H9 (cell line): ENCODE measurements around the gene STMN3. TPM values are rescaled to one million over a fixed set of nuclear protein-coding genes. Genes with fewer than 3 reads are reported as not detected.

Source experiments
- DNase-seq: peaks from one replicate; pipeline ENCODE4 v3.0.0-alpha.2; 2017
- H2AFZ ChIP-seq: one replicate; pipeline ENCODE4 v1.6.1; 2013; ENCODE audit warnings: mild to moderate bottlenecking, low read length, control low read depth, moderate library complexity
- H2AK5ac ChIP-seq: 2 replicates; pipeline ENCODE4 v1.6.1; 2013; ENCODE audit warnings: low read length, control low read depth, mixed read lengths; ENCODE audit not compliant: insufficient read length
- H2BK120ac ChIP-seq: one replicate; pipeline ENCODE4 v1.6.1; 2013; ENCODE audit warnings: low read depth, mild to moderate bottlenecking, low read length, control low read depth, inconsistent platforms; ENCODE audit not compliant: poor library complexity, severe bottlenecking
- H2BK12ac ChIP-seq: 2 replicates; pipeline ENCODE4 v1.6.1; 2013; ENCODE audit warnings: low read length, control low read depth, mixed read lengths, low read depth; ENCODE audit not compliant: insufficient read length
- H2BK15ac ChIP-seq: 2 replicates; pipeline ENCODE4 v1.6.1; 2013; ENCODE audit warnings: low read depth, low read length, control low read depth
- H2BK20ac ChIP-seq: one replicate; pipeline ENCODE4 v1.6.1; 2013; ENCODE audit warnings: low read depth, mild to moderate bottlenecking, low read length, control low read depth, inconsistent platforms; ENCODE audit not compliant: poor library complexity, severe bottlenecking
- H2BK5ac ChIP-seq: 2 replicates; pipeline ENCODE4 v1.6.1; 2013; ENCODE audit warnings: low read length, control low read depth, mixed read lengths; ENCODE audit not compliant: insufficient read length
- H3K14ac ChIP-seq: 2 replicates; pipeline ENCODE4 v1.6.1; 2013; ENCODE audit warnings: low read length, control low read depth; ENCODE audit not compliant: insufficient read depth
- H3K18ac ChIP-seq: 2 replicates; pipeline ENCODE4 v1.6.1; 2013; ENCODE audit warnings: low read depth, mild to moderate bottlenecking, mixed read lengths, low read length, control low read depth; ENCODE audit not compliant: insufficient read length
- H3K23ac ChIP-seq: 2 replicates; pipeline ENCODE4 v1.6.1; 2013; ENCODE audit warnings: low read length, control low read depth, mixed read lengths, low read depth; ENCODE audit not compliant: insufficient read length
- H3K23me2 ChIP-seq: 2 replicates; pipeline ENCODE4 v1.6.1; 2013; ENCODE audit warnings: low read depth, mild to moderate bottlenecking, mixed read lengths, low read length, control low read depth; ENCODE audit not compliant: insufficient read length, poor library complexity, severe bottlenecking
- H3K27ac ChIP-seq: 2 replicates; pipeline ENCODE4 v1.5.1; 2013; ENCODE audit warnings: low read length, control low read depth, mixed read lengths, low read depth; ENCODE audit not compliant: insufficient read length
- H3K27me3 ChIP-seq: 2 replicates; pipeline ENCODE4 v1.6.1; 2013; ENCODE audit warnings: low read length, control low read depth, inconsistent platforms; ENCODE audit not compliant: insufficient read depth
- H3K4ac ChIP-seq: 2 replicates; pipeline ENCODE4 v1.6.1; 2013; ENCODE audit warnings: low read depth, mild to moderate bottlenecking, control low read depth, inconsistent platforms, low read length, moderate library complexity
- H3K4me1 ChIP-seq: 2 replicates; pipeline ENCODE4 v1.6.1; 2013; ENCODE audit warnings: low read length, control low read depth, inconsistent platforms; ENCODE audit not compliant: insufficient read depth
- H3K4me2 ChIP-seq: 2 replicates; pipeline ENCODE4 v1.6.1; 2013; ENCODE audit warnings: low read length, control low read depth, mixed read lengths; ENCODE audit not compliant: insufficient read length, insufficient read depth
- H3K56ac ChIP-seq: 2 replicates; pipeline ENCODE4 v1.6.1; 2013; ENCODE audit warnings: low read depth, mild to moderate bottlenecking, mixed read lengths, low read length, control low read depth; ENCODE audit not compliant: insufficient read length
- H3K79me1 ChIP-seq: 2 replicates; pipeline ENCODE4 v1.6.1; 2013; ENCODE audit warnings: low read depth, mild to moderate bottlenecking, moderate library complexity, low read length, control low read depth, inconsistent platforms; ENCODE audit not compliant: insufficient read depth, poor library complexity, severe bottlenecking
- H3K79me2 ChIP-seq: 2 replicates; pipeline ENCODE4 v1.6.1; 2013; ENCODE audit warnings: low read length, control low read depth, inconsistent platforms; ENCODE audit not compliant: insufficient read depth
- H3K9ac ChIP-seq: 2 replicates; pipeline ENCODE4 v1.6.1; 2013; ENCODE audit warnings: low read length, control low read depth, mixed read lengths; ENCODE audit not compliant: insufficient read length; ENCODE audit errors: extremely low read depth
- H3K9me3 ChIP-seq: one replicate; pipeline ENCODE4 v1.6.1; 2013; ENCODE audit warnings: low read depth, low read length, inconsistent platforms; ENCODE audit not compliant: control insufficient read depth
- H3T11ph ChIP-seq: one replicate; pipeline ENCODE4 v1.6.1; 2013; ENCODE audit warnings: mild to moderate bottlenecking, low read length, control low read depth, inconsistent platforms
- H4K20me1 ChIP-seq: one replicate; pipeline ENCODE4 v1.6.1; 2013; ENCODE audit not compliant: control insufficient read depth, insufficient read length, insufficient read depth
- H4K5ac ChIP-seq: 2 replicates; pipeline ENCODE4 v1.6.1; 2013; ENCODE audit warnings: low read depth, mild to moderate bottlenecking, mixed read lengths, low read length, control low read depth; ENCODE audit not compliant: insufficient read length
- H4K8ac ChIP-seq: replicated peaks from 2 replicates; pipeline ENCODE4 v1.6.1; 2013; ENCODE audit warnings: low read length, control low read depth, mixed read lengths, low read depth; ENCODE audit not compliant: insufficient read length
- H4K91ac ChIP-seq: 2 replicates; pipeline ENCODE4 v1.6.1; 2013; ENCODE audit warnings: low read depth, mild to moderate bottlenecking, moderate library complexity, mixed read lengths, low read length, control low read depth; ENCODE audit not compliant: insufficient read length
- H3K27ac Mint-ChIP-seq, 3 experiments: 2 replicates in 2 of 3; 3 replicates in 1 of 3; pipeline ENCODE4 v1.8.0; 2020 to 2021; ENCODE audit warnings: mixed read lengths in 3 of 3, mild to moderate bottlenecking in 1 of 3, moderate library complexity in 1 of 3
- H3K27me3 Mint-ChIP-seq: 2 replicates; pipeline ENCODE4 v1.8.0; 2021; ENCODE audit warnings: low read depth, mild to moderate bottlenecking, moderate library complexity, mixed read lengths
- H3K36me3 Mint-ChIP-seq, 3 experiments: 2 replicates in 2 of 3; 3 replicates in 1 of 3; pipeline ENCODE4 v1.8.0; 2020 to 2021; ENCODE audit warnings: low read depth in 3 of 3, mixed read lengths in 3 of 3; ENCODE audit not compliant: insufficient read depth in 1 of 3
- H3K4me1 Mint-ChIP-seq, 2 experiments: 2 replicates each; pipeline ENCODE4 v1.8.0; 2020; ENCODE audit warnings: mixed read lengths in 2 of 2
- H3K4me3 Mint-ChIP-seq, 2 experiments: 2 replicates in 1 of 2; 3 replicates in 1 of 2; pipeline ENCODE4 v1.8.0; 2020 to 2021; ENCODE audit warnings: mild to moderate bottlenecking in 2 of 2, mixed read lengths in 2 of 2, moderate library complexity in 1 of 2
- H3K9me3 Mint-ChIP-seq, 2 experiments: 2 replicates in 1 of 2; 3 replicates in 1 of 2; pipeline ENCODE4 v1.8.0; 2020; ENCODE audit warnings: mild to moderate bottlenecking in 2 of 2, mixed read lengths in 2 of 2, moderate library complexity in 1 of 2
- WGBS: extraction: QIAGEN DNeasy Blood & Tissue Kit; methylation state at CpG from one replicate; pipeline ENCODE4 v1.1.7; 2013; ENCODE audit warnings: missing lambda C conversion rate, low lambda C conversion rate, mixed read lengths; ENCODE audit not compliant: insufficient read length; ENCODE audit errors: extremely low coverage; 5-methylcytosine and 5-hydroxymethylcytosine counted together
- total RNA-seq: library from RNA; stranded (reverse); gene quantifications from 2 replicates; pipeline ENCODE4 v1.2.1, GENCODE V29; 2021
- TF ChIP-seq, protein P1 (sequence below): fragments of 200-600 bp; sonication (generic); conservative IDR thresholded peaks from 3 replicates; pipeline ENCODE4 v1.8.0; 2021; ENCODE audit warnings: antibody characterized with exemption, mild to moderate bottlenecking

STMN3 gene
- total RNA-seq, 1 experiment from 2014 or later: 54.0 TPM

DNA sequence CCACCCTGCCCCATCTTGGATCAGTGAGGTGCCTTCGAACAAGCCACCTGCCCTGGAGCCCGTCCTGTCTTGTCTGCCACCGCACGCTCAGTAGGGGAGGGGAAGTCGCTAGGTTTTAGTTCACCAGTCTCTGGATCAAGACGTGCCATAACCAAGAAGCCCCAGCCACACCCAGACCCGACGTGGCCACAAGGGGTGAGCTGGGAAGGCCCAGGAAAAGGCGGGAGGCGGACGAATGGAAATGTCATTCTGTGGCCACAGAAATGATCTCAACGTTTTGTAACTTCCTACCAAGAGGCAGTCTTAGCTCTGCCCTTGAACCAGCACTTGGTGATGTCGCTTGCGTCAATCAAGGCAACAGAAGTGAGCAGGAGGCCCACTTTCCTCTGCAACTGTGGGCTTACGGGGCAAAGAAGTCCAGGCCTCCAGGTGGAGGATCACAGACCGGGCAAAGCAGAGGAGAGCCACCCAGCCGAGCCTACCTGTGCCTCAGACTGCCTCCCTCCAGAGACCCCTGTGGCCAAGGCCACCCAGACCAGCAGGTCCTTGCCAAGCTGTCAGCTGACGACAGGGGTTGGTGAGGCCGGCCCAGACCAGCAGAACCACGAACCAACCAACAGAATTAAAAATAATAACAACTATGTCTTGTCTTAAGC is 40.8 kb downstream of the STMN3 start:
- peak overlapping the region in 1 of 3 experiments; percentile 73; a peak in 1 of 7 replicates for H3K27ac Mint-ChIP-seq

More for the DNA sequence above, 40.8 kb downstream of the STMN3 start:
- no peak overlapping the region for H3K56ac ChIP-seq
- no peaks in the 10 kb centered on the region for H3K27me3 ChIP-seq
- H3K9me3 ChIP-seq: peaks cover 13% of the 10 kb centered on the region
- peaks cover 17 to 19% of the 10 kb centered on the region in 2 experiments for H3K9me3 Mint-ChIP-seq
- H4K5ac ChIP-seq: no peak overlapping the region
- H3K4me3 Mint-ChIP-seq: no peak overlapping the region
- H4K20me1 ChIP-seq: no peaks in the 10 kb centered on the region
- no peak overlapping the region for H3K9ac ChIP-seq
- no peaks in the 10 kb centered on the region for H3K4me1 ChIP-seq
- no peak for DNase-seq
- no peak overlapping the region for H2BK120ac ChIP-seq
- H2BK20ac ChIP-seq: no peak overlapping the region
- H3K4me2 ChIP-seq: no peak overlapping the region
- H4K91ac ChIP-seq: no peak overlapping the region
- H3K27ac ChIP-seq: no peak overlapping the region
- no peak overlapping the region for H2AK5ac ChIP-seq
- H2BK12ac ChIP-seq: no peak overlapping the region
- no peak overlapping the region for H4K8ac ChIP-seq
- no peaks in the 10 kb centered on the region for H3K4me1 Mint-ChIP-seq
- H2AFZ ChIP-seq: no peak overlapping the region
- H3K18ac ChIP-seq: no peak overlapping the region
- H3K27me3 Mint-ChIP-seq: no peaks in the 10 kb centered on the region
- peaks cover 36 to 42% (median 39%) of the 10 kb centered on the region in 3 experiments for H3K36me3 Mint-ChIP-seq
- no peak overlapping the region for H3T11ph ChIP-seq
- no peak overlapping the region for H3K14ac ChIP-seq
- TF ChIP-seq, protein P1, sequence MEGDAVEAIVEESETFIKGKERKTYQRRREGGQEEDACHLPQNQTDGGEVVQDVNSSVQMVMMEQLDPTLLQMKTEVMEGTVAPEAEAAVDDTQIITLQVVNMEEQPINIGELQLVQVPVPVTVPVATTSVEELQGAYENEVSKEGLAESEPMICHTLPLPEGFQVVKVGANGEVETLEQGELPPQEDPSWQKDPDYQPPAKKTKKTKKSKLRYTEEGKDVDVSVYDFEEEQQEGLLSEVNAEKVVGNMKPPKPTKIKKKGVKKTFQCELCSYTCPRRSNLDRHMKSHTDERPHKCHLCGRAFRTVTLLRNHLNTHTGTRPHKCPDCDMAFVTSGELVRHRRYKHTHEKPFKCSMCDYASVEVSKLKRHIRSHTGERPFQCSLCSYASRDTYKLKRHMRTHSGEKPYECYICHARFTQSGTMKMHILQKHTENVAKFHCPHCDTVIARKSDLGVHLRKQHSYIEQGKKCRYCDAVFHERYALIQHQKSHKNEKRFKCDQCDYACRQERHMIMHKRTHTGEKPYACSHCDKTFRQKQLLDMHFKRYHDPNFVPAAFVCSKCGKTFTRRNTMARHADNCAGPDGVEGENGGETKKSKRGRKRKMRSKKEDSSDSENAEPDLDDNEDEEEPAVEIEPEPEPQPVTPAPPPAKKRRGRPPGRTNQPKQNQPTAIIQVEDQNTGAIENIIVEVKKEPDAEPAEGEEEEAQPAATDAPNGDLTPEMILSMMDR: no peak
- no peak overlapping the region for H2BK15ac ChIP-seq
- H3K23ac ChIP-seq: no peak overlapping the region
- no peak overlapping the region for H3K4ac ChIP-seq
- H3K23me2 ChIP-seq: no peaks in the 10 kb centered on the region
- no peaks in the 10 kb centered on the region for H3K79me1 ChIP-seq
- no peak overlapping the region for H2BK5ac ChIP-seq
- no peaks in the 10 kb centered on the region for H3K79me2 ChIP-seq
- WGBS: no CpG with 5 or more reads among the region's 20 CpGs
